ENCODE results near the gene GPHN.

GRCh38 chr14:66563731-66564130 lies 55.8 kb downstream of the GPHN start:
- TF ChIP-seq CTCF (IDR thresholded peaks at IDR 0.05 in 2 of 3, conservative IDR thresholded peaks at IDR 0.05 in 1 of 3; ENCODE audit: control insufficient read depth in 2 of 3, extremely low read depth in 1 of 3, insufficient read depth in 1 of 3, low read depth in 3 of 3, low read length in 3 of 3) (no peak), EZH2 (IDR thresholded peaks at IDR 0.05; ENCODE audit: borderline replicate concordance, control insufficient read depth, low read depth, low read length) (no peak), USF2 (IDR thresholded peaks at IDR 0.05; ENCODE audit: borderline replicate concordance, low read depth, low read length) (no peak), POLR2A (IDR thresholded peaks at IDR 0.05; ENCODE audit: low read depth, low read length) (no peak), SIN3A (IDR thresholded peaks at IDR 0.05; ENCODE audit: low read depth, low read length) (no peak), E2F4 (IDR thresholded peaks at IDR 0.05; ENCODE audit: low read depth, low read length) (no peak), GATAD2B (conservative IDR thresholded peaks at IDR 0.05; ENCODE audit: low read depth) (no peak), NFIC (IDR thresholded peaks at IDR 0.05; ENCODE audit: low read depth, low read length) (no peak), E2F8 (IDR thresholded peaks at IDR 0.05; ENCODE audit: low read depth, partially characterized antibody) (no peak), BCLAF1 (IDR thresholded peaks at IDR 0.05) (no peak), POLR2AphosphoS5 (IDR thresholded peaks at IDR 0.05; ENCODE audit: low read length) (no peak), ATF2 (IDR thresholded peaks at IDR 0.05; ENCODE audit: low read length) (no peak), SRF (IDR thresholded peaks at IDR 0.05; ENCODE audit: low read depth in 2 of 2, low read length in 2 of 2) (no peak), RFX5 (IDR thresholded peaks at IDR 0.05; ENCODE audit: low read depth, low read length) (no peak)
